Testis (tissue), 2 donors: ENCODE results near the gene CFAP77.

ENCODE experiments used
- CTCF ChIP-seq, 3 experiments: fragments of 450-650 bp in 2 of 3; fragments of 200-600 bp in 1 of 3; sonication (generic) in 1 of 3; IDR thresholded peaks; one replicate each; pipeline ENCODE4 v1.5.1; 2016 to 2019; ENCODE audit warnings: antibody characterized with exemption in 3 of 3, mild to moderate bottlenecking in 2 of 3, moderate library complexity in 1 of 3
- POLR2A ChIP-seq: fragments of 450-650 bp; IDR thresholded peaks from one replicate; pipeline ENCODE4 v1.6.1; 2017; ENCODE audit warnings: antibody characterized with exemption, mild to moderate bottlenecking, moderate library complexity

GRCh38 chr9:132592451-132592850 is 182.4 kb downstream of the CFAP77 start:
- no peak for TF ChIP-seq CTCF (IDR thresholded peaks at IDR 0.05)
- TF ChIP-seq POLR2A: no peak
